Sigmoid colon (tissue), 7 donors: ENCODE measurements around the gene LSR. TPM values are rescaled to one million over a fixed set of nuclear protein-coding genes. Genes with fewer than 3 reads are reported as not detected.

Source experiments
- DNase-seq: peaks from one replicate; pipeline ENCODE4 v3.0.0-alpha.2; 2019
- H3K27ac ChIP-seq, 4 donors: fragments of 200-600 bp; sonication (generic); one replicate each; pipeline ENCODE4 v1.5.1; 2016 to 2019; ENCODE audit warnings: mild to moderate bottlenecking in 1 of 4
- H3K27me3 ChIP-seq, 3 donors: fragments of 200-600 bp; sonication (generic); one replicate each; pipeline ENCODE4 v1.5.1; 2019; ENCODE audit warnings: mild to moderate bottlenecking in 1 of 3
- H3K36me3 ChIP-seq, 4 donors: fragments of 200-600 bp; sonication (generic); one replicate each; pipeline ENCODE4 v1.5.1; 2016 to 2019
- H3K4me1 ChIP-seq, 4 donors: fragments of 200-600 bp; sonication (generic); one replicate each; pipeline ENCODE4 v1.5.1; 2017 to 2019
- H3K4me3 ChIP-seq, 4 donors: fragments of 200-600 bp; sonication (generic); one replicate each; pipeline ENCODE4 v1.5.1; 2017 to 2019; ENCODE audit warnings: mild to moderate bottlenecking in 2 of 4, moderate library complexity in 1 of 4
- H3K9me3 ChIP-seq, 4 donors: fragments of 200-600 bp in 3 of 4; sonication (generic) in 3 of 4; one replicate each; pipeline versions ENCODE4 v1.5.1 to v1.6.1; 2013 to 2019
- CTCF ChIP-seq, 4 experiments: fragments of 450-650 bp in 3 of 4; fragments of 200-600 bp in 1 of 4; IDR thresholded peaks; one replicate each; pipeline ENCODE4 v1.5.1; 2016 to 2019; ENCODE audit warnings: antibody characterized with exemption in 4 of 4, mild to moderate bottlenecking in 3 of 4, moderate library complexity in 2 of 4
- EP300 ChIP-seq, 4 donors: sonication (generic); formaldehyde crosslinking; IDR thresholded peaks; one replicate each; pipeline ENCODE4 v1.6.1; 2017; ENCODE audit warnings: antibody characterized with exemption in 4 of 4
- POLR2A ChIP-seq, 2 donors: fragments of 450-650 bp; IDR thresholded peaks; one replicate each; pipeline ENCODE4 v1.6.1; 2016; ENCODE audit warnings: antibody characterized with exemption in 2 of 2, mild to moderate bottlenecking in 2 of 2, moderate library complexity in 2 of 2
- POLR2AphosphoS5 ChIP-seq, 4 donors: sonication (generic); formaldehyde crosslinking; IDR thresholded peaks; one replicate each; pipeline ENCODE4 v1.6.1; 2017; ENCODE audit warnings: antibody characterized with exemption in 4 of 4
- WGBS, 2 donors: extraction: QIAGEN DNeasy Blood & Tissue Kit; methylation state at CpG; one replicate each; pipeline ENCODE4 v1.1.7; 2013; 5-methylcytosine and 5-hydroxymethylcytosine counted together
- intact Hi-C: fragments of 100-400 bp; cut with DNase I; formaldehyde crosslinking; loops from one replicate; pipeline ENCODE4 v1.15.1; 2023
- polyA plus RNA-seq, 3 donors: library from polyadenylated mRNA; stranded (reverse); fragments of 200-250 nt; gene quantifications; one replicate each; pipeline ENCODE4 v1.2.3, GENCODE V29; 2013
- total RNA-seq, 4 donors: library from RNA; depleted of rRNA; stranded (reverse); fragments of >200 nt; gene quantifications; one replicate each; pipeline ENCODE4 v1.1.0, GENCODE V29; 2016
- donor health status: healthy with polysubstance abuse.
- donor health status: Bipolar disorder and iron deficiency.
- donor health status: healthy.

Gene LSR
- total and polyA plus RNA-seq, 7 donors = 0.68 to 218 (median 3.6) TPM

- Histone ChIP-seq H3K4me1 (peaks cover 0 to 16% (median 13%) of the 10 kb centered on the region in 4 donors), H3K4me3 (no peak overlapping the region), H3K27ac (peak overlapping the region; percentile 30 to 76 (median 60)), H3K9me3 (peaks cover 0 to 2% (median under 1%) of the 10 kb centered on the region in 4 donors), H3K36me3 (no peaks in the 10 kb centered on the region), H3K27me3 (peaks cover 0 to 6% (median 3%) of the 10 kb centered on the region in 3 donors)
- DNase-seq = peak; percentile 82
- TF ChIP-seq EP300 (IDR thresholded peaks at IDR 0.05) (peak in 2 of 4 donors; percentile 53 to 55), POLR2AphosphoS5 (IDR thresholded peaks at IDR 0.05) (peak; percentile 50 to 73 (median 60)), POLR2A (IDR thresholded peaks at IDR 0.05) (no peak)
- 12 to 24% methylated on average over 21 of the region's 21 CpGs for WGBS, 2 donors
- intact Hi-C loops = no loop called here
Measured at GRCh38 chr19:35213663-35214632, 34.9 kb upstream of the LSR start.

- H3K9me3 ChIP-seq = peaks cover 0 to 6% (median 1%) of the 10 kb centered on the region in 4 donors
- peaks cover 0 to 6% (median 0%) of the 10 kb centered on the region in 3 donors for H3K27me3 ChIP-seq
- no peak overlapping the region for H3K4me3 ChIP-seq
- peak overlapping the region in 2 of 4 donors; percentile 69 to 76 for H3K27ac ChIP-seq
- 64 to 76% methylated on average over 7 of the region's 7 CpGs for WGBS, 2 donors
- TF ChIP-seq POLR2AphosphoS5 (IDR thresholded peaks at IDR 0.05) (no peak), POLR2A (IDR thresholded peaks at IDR 0.05) (no peak), EP300 (IDR thresholded peaks at IDR 0.05) (no peak), CTCF (IDR thresholded peaks at IDR 0.05) (no peak)
- no peaks in the 10 kb centered on the region for H3K36me3 ChIP-seq
- no peak for DNase-seq
- intact Hi-C loops = no loop called here
- H3K4me1 ChIP-seq = peaks cover 0 to 16% (median 13%) of the 10 kb centered on the region in 4 donors
Measured at GRCh38 chr19:35214766-35215422, 33.9 kb upstream of the LSR start.

GRCh38 chr19:35216016-35216832, 32.6 kb upstream of the LSR start:
- WGBS, 2 donors = 80 to 86% methylated on average over 8 of the region's 8 CpGs
- Histone ChIP-seq H3K27me3 (no peaks in the 10 kb centered on the region), H3K9me3 (peaks cover 0 to 6% (median 1%) of the 10 kb centered on the region in 4 donors), H3K4me3 (no peak overlapping the region), H3K36me3 (no peaks in the 10 kb centered on the region), H3K4me1 (peaks cover 0 to 16% (median 13%) of the 10 kb centered on the region in 4 donors), H3K27ac (no peak overlapping the region)
- TF ChIP-seq EP300 (IDR thresholded peaks at IDR 0.05) (no peak), CTCF (IDR thresholded peaks at IDR 0.05) (no peak), POLR2A (IDR thresholded peaks at IDR 0.05) (no peak), POLR2AphosphoS5 (IDR thresholded peaks at IDR 0.05) (no peak)
- no peak for DNase-seq
- intact Hi-C loops = no loop called here

GRCh38 chr19:35216833-35217648, 31.8 kb upstream of the LSR start:
- H3K4me1 ChIP-seq = peaks cover 0 to 16% (median 13%) of the 10 kb centered on the region in 4 donors
- H3K9me3 ChIP-seq = peaks cover 0 to 6% (median 1%) of the 10 kb centered on the region in 4 donors
- no peak for DNase-seq
- WGBS, 2 donors = 27 to 74% methylated on average over 3 of the region's 3 CpGs
- TF ChIP-seq POLR2A (IDR thresholded peaks at IDR 0.05) (no peak), POLR2AphosphoS5 (IDR thresholded peaks at IDR 0.05) (no peak), CTCF (IDR thresholded peaks at IDR 0.05) (no peak), EP300 (IDR thresholded peaks at IDR 0.05) (no peak)
- no peak overlapping the region for H3K4me3 ChIP-seq
- intact Hi-C loops = no loop called here
- H3K36me3 ChIP-seq = no peaks in the 10 kb centered on the region
- H3K27me3 ChIP-seq = no peaks in the 10 kb centered on the region
- no peak overlapping the region for H3K27ac ChIP-seq
